ENCODE data around the gene LIPT1.

- TF ChIP-seq POLR2A (IDR thresholded peaks at IDR 0.05; ENCODE audit: low read length) (peak; percentile 96), GATA1 (IDR thresholded peaks at IDR 0.05; ENCODE audit: low read depth, low read length) (no peak)
Observed at GRCh38 chr2:99154643-99155536, at the start of gene LIPT1, which contains the start of gene TSGA10.

Measured in erythroblast (primary cell).